ENCODE measurements around the gene BAG1. TPM values are rescaled to one million over a fixed set of nuclear protein-coding genes. Genes with fewer than 3 reads are reported as not detected.

The BAG1 gene
- total RNA-seq, 1 experiment from 2014 or later: 55.6 TPM

DNA sequence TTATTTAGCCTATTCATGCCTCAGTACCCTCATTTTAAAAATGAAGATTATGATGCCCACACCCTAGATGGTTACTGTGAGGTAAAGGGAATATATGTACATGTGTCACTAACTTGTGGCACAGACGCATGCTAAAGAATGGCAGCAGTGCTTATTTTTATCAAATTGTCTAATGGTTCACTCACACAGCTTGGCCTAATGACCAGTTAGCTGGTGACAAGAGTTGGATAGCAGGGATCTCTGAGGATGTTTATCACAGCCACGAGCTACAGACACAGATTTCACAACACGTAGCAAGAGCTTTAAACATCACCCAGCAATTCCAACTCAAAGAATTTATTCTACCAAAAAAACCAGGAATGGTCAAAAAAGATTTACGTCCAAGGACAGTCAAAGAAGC, 7.2 kb downstream of the BAG1 start:
- Histone ChIP-seq H3K4me1 (ENCODE audit: low read length) (no peaks in the 10 kb centered on the region), H3K79me2 (ENCODE audit: low read length) (peaks cover 27% of the 10 kb centered on the region), H3K9me2 (replicated peaks; ENCODE audit: insufficient read depth, low read length) (no peaks in the 10 kb centered on the region), H3K36me3 (ENCODE audit: insufficient read depth, low read length) (peaks cover 64% of the 10 kb centered on the region), H3K4me2 (ENCODE audit: low read depth, low read length, poor library complexity, severe bottlenecking) (no peak overlapping the region), H3K27ac (ENCODE audit: low read length) (no peak overlapping the region), H2AFZ (ENCODE audit: low read length) (no peak overlapping the region), H3K4me3 (ENCODE audit: low read length) (no peak overlapping the region), H4K20me1 (ENCODE audit: insufficient read depth, low read depth, low read length) (no peaks in the 10 kb centered on the region), H3K27me3 (ENCODE audit: low read length) (no peaks in the 10 kb centered on the region), H3K9ac (ENCODE audit: low read length) (no peak overlapping the region), H3K9me3 (ENCODE audit: low read length) (no peaks in the 10 kb centered on the region)
- DNase-seq: no peak

DNA sequence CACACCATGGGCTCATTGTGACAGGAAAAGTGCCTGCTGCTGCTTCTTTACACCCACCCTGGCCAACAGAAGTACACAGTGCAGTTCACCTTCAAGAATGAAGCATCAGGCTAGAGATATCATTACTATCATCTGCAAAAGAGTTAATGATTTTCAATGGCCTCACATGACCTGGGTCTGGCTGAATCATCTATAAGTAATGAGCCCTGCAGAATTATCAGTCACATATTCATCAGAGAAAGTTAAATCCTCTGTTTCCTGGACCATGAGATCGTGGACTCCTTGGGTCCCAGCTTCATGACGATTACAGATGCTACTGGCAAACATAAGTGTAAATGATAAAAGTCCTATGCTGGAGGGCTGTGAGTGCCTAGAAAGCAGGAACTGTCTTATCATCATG, 8.3 kb downstream of the BAG1 start:
- Histone ChIP-seq H3K9me2 (replicated peaks; ENCODE audit: insufficient read depth, low read length) (no peaks in the 10 kb centered on the region), H4K20me1 (ENCODE audit: insufficient read depth, low read depth, low read length) (no peaks in the 10 kb centered on the region), H3K27ac (ENCODE audit: low read length) (no peak overlapping the region), H3K9ac (ENCODE audit: low read length) (no peak overlapping the region), H3K4me3 (ENCODE audit: low read length) (no peak overlapping the region), H3K9me3 (ENCODE audit: low read length) (no peaks in the 10 kb centered on the region), H3K4me2 (ENCODE audit: low read depth, low read length, poor library complexity, severe bottlenecking) (no peak overlapping the region), H3K36me3 (ENCODE audit: insufficient read depth, low read length) (peaks cover 57% of the 10 kb centered on the region), H3K4me1 (ENCODE audit: low read length) (no peaks in the 10 kb centered on the region), H2AFZ (ENCODE audit: low read length) (no peak overlapping the region), H3K27me3 (ENCODE audit: low read length) (no peaks in the 10 kb centered on the region), H3K79me2 (ENCODE audit: low read length) (peaks cover 19% of the 10 kb centered on the region)
- DNase-seq: no peak

DNA sequence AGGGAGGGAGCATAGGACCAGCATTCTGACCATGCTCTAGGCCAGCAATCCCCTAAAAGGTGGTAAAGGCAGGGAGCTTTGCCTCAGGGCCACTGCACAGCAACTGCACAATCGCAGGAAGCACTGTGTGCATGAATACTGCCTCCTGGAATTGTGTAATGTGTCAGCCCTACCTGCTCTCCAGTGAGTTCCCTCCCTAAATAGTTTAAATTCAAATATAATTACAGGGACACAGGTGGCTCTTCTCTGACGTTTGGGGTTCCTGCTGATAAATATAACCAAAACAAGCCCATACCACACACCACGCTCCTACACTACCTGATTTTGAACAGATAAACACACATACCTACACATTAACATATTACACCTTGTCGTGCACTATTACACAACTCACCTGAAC, 9.0 kb downstream of the BAG1 start:
- H3K36me3 ChIP-seq (ENCODE audit: insufficient read depth, low read length): peaks cover 50% of the 10 kb centered on the region
- DNase-seq: no peak

DNA sequence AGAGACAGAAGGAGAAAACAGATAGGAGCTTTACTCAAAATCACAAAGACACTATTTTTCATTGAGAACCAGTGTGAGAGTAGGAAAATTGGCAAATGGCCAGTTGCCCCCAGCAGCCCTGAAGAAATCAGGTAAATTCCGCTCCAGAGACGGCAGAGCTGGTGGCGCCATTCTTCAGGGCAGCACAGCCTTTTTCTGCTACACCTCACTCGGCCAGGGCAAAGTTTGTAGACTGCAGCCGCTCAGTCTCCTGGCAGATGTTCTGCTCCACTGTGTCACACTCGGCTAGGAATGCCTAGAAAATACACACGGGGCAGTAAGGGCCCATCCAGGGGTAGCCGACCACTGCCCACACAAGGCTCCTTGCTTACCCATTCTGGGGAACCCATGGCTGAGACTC, 9.5 kb downstream of the BAG1 start:
- DNase-seq: no peak
- Histone ChIP-seq H3K9me3 (ENCODE audit: low read length) (no peaks in the 10 kb centered on the region), H3K36me3 (ENCODE audit: insufficient read depth, low read length) (peaks cover 46% of the 10 kb centered on the region), H3K27me3 (ENCODE audit: low read length) (no peaks in the 10 kb centered on the region), H3K79me2 (ENCODE audit: low read length) (peaks cover 11% of the 10 kb centered on the region), H3K9me2 (replicated peaks; ENCODE audit: insufficient read depth, low read length) (no peaks in the 10 kb centered on the region), H3K4me2 (ENCODE audit: low read depth, low read length, poor library complexity, severe bottlenecking) (no peak overlapping the region), H3K4me1 (ENCODE audit: low read length) (no peaks in the 10 kb centered on the region), H3K4me3 (ENCODE audit: low read length) (no peak overlapping the region), H4K20me1 (ENCODE audit: insufficient read depth, low read depth, low read length) (no peaks in the 10 kb centered on the region), H2AFZ (ENCODE audit: low read length) (no peak overlapping the region), H3K9ac (ENCODE audit: low read length) (no peak overlapping the region), H3K27ac (ENCODE audit: low read length) (no peak overlapping the region)

More for the DNA sequence above, 9.0 kb downstream of the BAG1 start:
- no peak overlapping the region for H3K4me2 ChIP-seq (ENCODE audit: low read depth, low read length, poor library complexity, severe bottlenecking)
- no peak overlapping the region for H3K4me3 ChIP-seq (ENCODE audit: low read length)
- H3K9me2 ChIP-seq (replicated peaks; ENCODE audit: insufficient read depth, low read length): no peaks in the 10 kb centered on the region
- H2AFZ ChIP-seq (ENCODE audit: low read length): no peak overlapping the region
- peaks cover 13% of the 10 kb centered on the region for H3K79me2 ChIP-seq (ENCODE audit: low read length)
- H3K9ac ChIP-seq (ENCODE audit: low read length): no peak overlapping the region
- H3K4me1 ChIP-seq (ENCODE audit: low read length): no peaks in the 10 kb centered on the region
- no peaks in the 10 kb centered on the region for H3K9me3 ChIP-seq (ENCODE audit: low read length)
- no peaks in the 10 kb centered on the region for H4K20me1 ChIP-seq (ENCODE audit: insufficient read depth, low read depth, low read length)
- no peak overlapping the region for H3K27ac ChIP-seq (ENCODE audit: low read length)
- H3K27me3 ChIP-seq (ENCODE audit: low read length): no peaks in the 10 kb centered on the region

DNA sequence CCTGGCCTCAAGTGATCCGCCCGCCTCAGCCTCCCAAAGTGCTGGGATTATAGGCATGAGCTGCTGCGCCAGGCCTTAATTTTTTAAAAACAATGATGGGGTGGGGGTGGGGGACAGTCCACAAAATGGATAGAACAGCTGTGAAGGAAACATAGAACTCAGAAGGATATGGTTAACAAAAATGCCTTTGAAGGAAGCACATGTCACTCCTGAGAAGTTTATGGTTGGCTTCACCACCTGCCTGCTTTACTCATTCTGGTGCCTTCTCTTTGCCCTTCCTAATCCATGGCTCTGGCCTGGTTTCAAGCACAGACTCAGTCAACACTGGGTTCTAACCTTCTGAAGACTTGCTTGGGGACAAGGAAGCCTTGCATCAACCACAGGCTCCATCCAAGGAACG, 10.3 kb downstream of the BAG1 start:
- no peak overlapping the region for H3K9ac ChIP-seq (ENCODE audit: low read length)
- peaks cover 38% of the 10 kb centered on the region for H3K36me3 ChIP-seq (ENCODE audit: insufficient read depth, low read length)
- no peak overlapping the region for H3K27ac ChIP-seq (ENCODE audit: low read length)
- no peaks in the 10 kb centered on the region for H3K9me2 ChIP-seq (replicated peaks; ENCODE audit: insufficient read depth, low read length)
- no peak overlapping the region for H3K4me3 ChIP-seq (ENCODE audit: low read length)
- no peak overlapping the region for H2AFZ ChIP-seq (ENCODE audit: low read length)
- H4K20me1 ChIP-seq (ENCODE audit: insufficient read depth, low read depth, low read length): no peaks in the 10 kb centered on the region
- H3K4me2 ChIP-seq (ENCODE audit: low read depth, low read length, poor library complexity, severe bottlenecking): no peak overlapping the region
- peaks cover 4% of the 10 kb centered on the region for H3K79me2 ChIP-seq (ENCODE audit: low read length)
- DNase-seq: no peak
- H3K4me1 ChIP-seq (ENCODE audit: low read length): peaks cover 6% of the 10 kb centered on the region; the same call in 1 of the 2 replicates
- no peaks in the 10 kb centered on the region for H3K27me3 ChIP-seq (ENCODE audit: low read length)
- H3K9me3 ChIP-seq (ENCODE audit: low read length): no peaks in the 10 kb centered on the region

DNA sequence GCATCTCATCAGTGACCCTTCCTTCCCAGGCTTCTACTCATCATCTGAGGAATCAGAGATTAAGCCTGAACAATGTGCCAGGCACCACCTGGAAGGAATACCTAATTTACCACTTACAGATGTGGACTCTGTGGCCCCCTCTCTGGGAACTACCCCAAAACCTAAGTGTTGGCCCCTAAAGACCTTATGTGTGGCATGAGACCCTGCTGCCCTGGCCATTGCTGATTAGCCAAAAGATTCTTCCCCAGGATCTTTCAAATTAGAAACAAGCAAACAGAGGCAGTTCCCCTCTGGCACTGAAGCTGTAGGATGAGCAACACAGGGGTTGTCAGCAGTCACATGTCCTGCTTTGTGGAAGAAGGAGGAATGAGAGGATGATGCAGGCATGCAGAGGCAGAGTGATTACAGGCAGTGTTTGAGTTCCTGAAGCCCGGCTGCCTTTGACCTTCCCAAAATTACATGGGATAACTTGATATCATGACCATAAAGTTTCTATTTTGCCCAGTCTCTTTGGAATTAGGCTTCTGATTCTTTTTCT, 14.0 kb downstream of the BAG1 start:
- Histone ChIP-seq H3K27ac (ENCODE audit: low read length) (no peak overlapping the region), H3K27me3 (ENCODE audit: low read length) (no peaks in the 10 kb centered on the region), H3K4me3 (ENCODE audit: low read length) (no peak overlapping the region), H4K20me1 (ENCODE audit: insufficient read depth, low read depth, low read length) (no peaks in the 10 kb centered on the region), H3K4me1 (ENCODE audit: low read length) (peaks cover 6% of the 10 kb centered on the region; the same call in 1 of the 2 replicates), H3K9me2 (replicated peaks; ENCODE audit: insufficient read depth, low read length) (no peaks in the 10 kb centered on the region), H3K79me2 (ENCODE audit: low read length) (no peaks in the 10 kb centered on the region), H3K9me3 (ENCODE audit: low read length) (no peaks in the 10 kb centered on the region), H2AFZ (ENCODE audit: low read length) (no peak overlapping the region), H3K36me3 (ENCODE audit: insufficient read depth, low read length) (peaks cover 12% of the 10 kb centered on the region; the same call in 1 of the 2 replicates), H3K9ac (ENCODE audit: low read length) (no peak overlapping the region), H3K4me2 (ENCODE audit: low read depth, low read length, poor library complexity, severe bottlenecking) (no peak overlapping the region)
- no peak for DNase-seq

DNA sequence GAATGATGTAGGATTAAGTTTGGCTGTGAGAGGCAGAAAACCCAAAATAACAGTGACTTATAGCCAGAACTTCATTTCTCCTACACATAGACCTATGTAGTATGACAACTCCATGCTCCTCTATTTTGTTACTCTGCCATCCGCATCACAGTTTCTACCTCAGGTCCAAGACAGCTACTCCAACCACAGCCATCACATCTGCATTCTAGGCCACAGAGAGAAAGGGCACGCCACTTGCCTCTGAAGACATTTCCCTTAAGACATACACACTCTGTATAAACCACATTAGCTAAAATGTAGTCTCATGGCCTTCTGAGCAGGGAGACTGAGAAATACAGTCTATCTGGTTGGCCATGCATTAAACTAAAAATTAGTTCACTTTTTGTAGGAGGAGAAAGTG, 14.5 kb downstream of the BAG1 start:
- Histone ChIP-seq H3K4me2 (ENCODE audit: low read depth, low read length, poor library complexity, severe bottlenecking) (no peak overlapping the region), H3K36me3 (ENCODE audit: insufficient read depth, low read length) (peaks cover 8% of the 10 kb centered on the region; the same call in 1 of the 2 replicates), H3K79me2 (ENCODE audit: low read length) (no peaks in the 10 kb centered on the region), H3K9ac (ENCODE audit: low read length) (0 out of 2 replicates have a peak overlapping the region, but pooled peaks have one; percentile 24), H3K27me3 (ENCODE audit: low read length) (no peaks in the 10 kb centered on the region), H3K4me3 (ENCODE audit: low read length) (no peak overlapping the region), H2AFZ (ENCODE audit: low read length) (no peak overlapping the region), H3K9me2 (replicated peaks; ENCODE audit: insufficient read depth, low read length) (no peaks in the 10 kb centered on the region), H3K27ac (ENCODE audit: low read length) (no peak overlapping the region), H3K9me3 (ENCODE audit: low read length) (no peaks in the 10 kb centered on the region), H3K4me1 (ENCODE audit: low read length) (peaks cover 6% of the 10 kb centered on the region; the same call in 1 of the 2 replicates), H4K20me1 (ENCODE audit: insufficient read depth, low read depth, low read length) (no peaks in the 10 kb centered on the region)
- no peak for DNase-seq

DNA sequence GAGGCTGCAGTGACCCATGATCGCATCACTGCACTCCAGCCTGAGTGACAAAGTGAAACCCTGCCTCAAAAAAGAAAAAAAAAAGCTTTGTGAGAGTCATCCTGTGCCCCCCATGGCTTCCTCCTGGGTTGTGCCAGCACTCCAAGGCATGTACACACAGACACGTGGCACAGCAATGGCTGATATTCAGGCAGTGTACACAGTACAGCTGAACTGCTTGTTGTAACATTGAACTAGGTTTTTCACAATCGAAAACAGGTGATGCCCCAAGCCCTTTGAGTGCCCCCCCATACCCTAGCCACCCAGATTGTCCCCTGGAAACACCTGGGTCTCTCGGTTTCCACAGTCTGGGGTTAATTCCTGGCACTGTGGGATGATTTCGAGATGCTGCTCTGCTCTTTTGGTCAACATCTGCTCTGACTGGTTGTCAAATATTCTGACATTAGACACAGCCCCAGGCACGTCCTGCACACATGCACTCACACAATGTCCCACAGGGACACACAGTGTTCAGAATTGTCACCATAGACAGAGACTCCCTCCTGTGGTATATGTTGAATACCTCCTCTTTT, 15.3 kb downstream of the BAG1 start:
- Histone ChIP-seq H4K20me1 (ENCODE audit: insufficient read depth, low read depth, low read length) (no peaks in the 10 kb centered on the region), H2AFZ (ENCODE audit: low read length) (no peak overlapping the region), H3K4me3 (ENCODE audit: low read length) (no peak overlapping the region), H3K27me3 (ENCODE audit: low read length) (no peaks in the 10 kb centered on the region), H3K36me3 (ENCODE audit: insufficient read depth, low read length) (peaks cover 8% of the 10 kb centered on the region; the same call in 1 of the 2 replicates), H3K9ac (ENCODE audit: low read length) (peak overlapping the region; percentile 24; the same call in 1 of the 2 replicates), H3K9me2 (replicated peaks; ENCODE audit: insufficient read depth, low read length) (no peaks in the 10 kb centered on the region), H3K27ac (ENCODE audit: low read length) (no peak overlapping the region), H3K79me2 (ENCODE audit: low read length) (no peaks in the 10 kb centered on the region), H3K4me2 (ENCODE audit: low read depth, low read length, poor library complexity, severe bottlenecking) (no peak overlapping the region), H3K9me3 (ENCODE audit: low read length) (no peaks in the 10 kb centered on the region), H3K4me1 (ENCODE audit: low read length) (peaks cover 6% of the 10 kb centered on the region; the same call in 1 of the 2 replicates)
- no peak for DNase-seq
